T-helper 9 cell (primary cell): ENCODE results near the gene AHCY.
"Not testable (repeated sequence)": the region's sequence is repeated elsewhere in the genome, so short reads cannot be mapped to it uniquely, and the experiment has no call there.

Experiments
- DNase-seq: peaks from one replicate; pipeline ENCODE4 v3.0.0-alpha.2; 2020
- total RNA-seq, 2 donors: gene quantifications; one replicate each; lab custom pipeline; 2026; lab: John Stamatoyannopoulos, UW

Gene AHCY
- total RNA-seq, result 16.9 to 34.3 reads per million in 2 donors

DNA sequence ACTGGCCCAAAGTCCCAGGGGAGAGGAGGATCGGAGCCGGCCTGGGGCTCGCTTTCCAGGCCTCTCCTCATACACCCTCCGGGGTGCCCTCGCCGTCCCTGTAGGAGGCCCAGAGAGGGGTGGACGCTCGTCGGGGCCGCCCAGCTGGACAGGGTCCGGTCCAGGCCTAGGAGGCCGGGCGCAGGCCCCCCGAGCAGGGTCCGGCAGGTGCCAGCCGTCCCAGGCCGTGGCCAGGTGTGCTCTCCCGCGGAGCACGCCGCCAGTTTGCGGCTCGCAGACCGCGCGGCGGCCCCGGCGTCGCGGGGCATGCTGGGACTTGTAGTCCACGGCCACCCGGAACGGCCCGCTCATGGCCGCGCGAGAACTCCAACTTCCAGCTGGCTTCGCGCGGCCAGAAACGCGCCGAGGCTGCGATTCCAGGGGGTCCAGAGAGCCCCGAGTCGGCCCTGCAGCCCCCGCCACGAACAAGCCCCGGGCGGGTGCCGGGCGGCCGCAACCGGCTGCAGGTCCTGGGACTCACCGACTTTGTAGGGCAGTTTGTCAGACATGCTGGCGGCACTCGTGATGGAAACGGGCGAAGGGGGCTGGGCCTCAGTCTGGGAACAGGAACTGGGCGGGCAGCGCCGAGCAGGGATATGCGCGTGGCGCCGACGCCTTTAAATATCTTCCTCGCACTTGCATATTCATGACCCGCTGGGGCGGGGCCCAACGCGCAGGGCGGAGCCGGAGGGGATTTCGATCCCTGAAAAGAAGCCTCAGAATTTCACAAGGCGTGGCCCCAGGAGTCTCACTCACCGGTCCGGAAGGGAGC lies at the start of gene AHCY:
Gene AHCY (minus strand): TSS at position 633 of the 811 bp plus-strand sequence. CDS start 85 bp downstream, at position 548.
- DNase-seq, result peak; percentile 87

DNA sequence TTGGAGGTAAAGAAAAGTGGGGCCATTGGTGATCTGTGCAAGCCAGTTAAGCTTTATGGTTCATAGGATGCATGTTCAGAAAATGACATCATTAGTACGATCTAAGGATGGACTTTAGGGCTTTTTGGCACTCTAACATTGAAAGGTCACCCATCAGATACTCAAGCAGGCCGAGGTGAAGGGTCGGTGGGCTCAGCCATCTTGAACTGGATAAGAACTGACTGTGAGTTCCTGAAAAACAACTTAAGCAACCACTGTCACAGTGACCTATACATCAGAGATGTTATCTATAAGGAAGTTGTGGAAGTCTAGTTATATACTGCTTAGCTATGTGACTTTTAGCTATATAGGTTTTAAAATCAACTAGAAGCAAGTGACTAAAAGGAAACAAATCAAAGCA lies 46.9 kb upstream of the AHCY start:
- no peak for DNase-seq

DNA sequence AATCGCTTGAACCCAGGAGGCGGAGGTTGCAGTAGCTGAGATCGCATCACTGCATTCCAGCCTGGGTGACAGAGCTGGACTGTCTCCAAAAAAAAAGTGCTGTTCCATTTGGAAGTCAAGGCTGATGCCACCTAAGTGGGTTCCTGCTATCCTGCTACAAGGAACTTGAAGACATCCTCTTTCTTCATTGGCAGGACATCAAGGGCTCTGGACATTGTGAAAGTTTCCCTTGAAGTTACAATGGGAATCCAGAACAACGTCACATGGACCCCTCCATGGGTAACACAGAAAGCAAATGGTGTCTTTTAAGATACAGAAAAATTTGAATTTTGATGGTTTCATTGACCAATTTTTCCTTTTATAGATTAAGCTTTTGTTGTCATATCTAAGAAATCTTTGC lies 44.4 kb upstream of the AHCY start:
- no peak for DNase-seq

DNA sequence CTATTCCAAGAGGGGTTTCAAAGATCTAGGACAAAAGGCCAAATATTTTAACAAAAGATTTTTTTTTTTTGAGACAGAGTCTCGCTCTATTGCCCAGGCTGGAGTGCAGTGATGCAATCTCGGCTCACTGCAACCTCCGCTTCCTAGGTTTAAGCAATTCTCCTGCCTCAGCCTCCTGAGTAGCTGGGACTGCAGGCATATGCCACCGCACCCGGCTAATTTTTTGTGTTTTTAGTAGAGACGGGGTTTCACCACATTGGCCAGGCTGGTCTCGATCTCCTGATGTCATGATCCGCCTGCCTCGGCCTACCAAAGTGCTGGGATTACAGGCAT lies 43.3 kb upstream of the AHCY start:
- DNase-seq, result not testable (repeated sequence)

DNA sequence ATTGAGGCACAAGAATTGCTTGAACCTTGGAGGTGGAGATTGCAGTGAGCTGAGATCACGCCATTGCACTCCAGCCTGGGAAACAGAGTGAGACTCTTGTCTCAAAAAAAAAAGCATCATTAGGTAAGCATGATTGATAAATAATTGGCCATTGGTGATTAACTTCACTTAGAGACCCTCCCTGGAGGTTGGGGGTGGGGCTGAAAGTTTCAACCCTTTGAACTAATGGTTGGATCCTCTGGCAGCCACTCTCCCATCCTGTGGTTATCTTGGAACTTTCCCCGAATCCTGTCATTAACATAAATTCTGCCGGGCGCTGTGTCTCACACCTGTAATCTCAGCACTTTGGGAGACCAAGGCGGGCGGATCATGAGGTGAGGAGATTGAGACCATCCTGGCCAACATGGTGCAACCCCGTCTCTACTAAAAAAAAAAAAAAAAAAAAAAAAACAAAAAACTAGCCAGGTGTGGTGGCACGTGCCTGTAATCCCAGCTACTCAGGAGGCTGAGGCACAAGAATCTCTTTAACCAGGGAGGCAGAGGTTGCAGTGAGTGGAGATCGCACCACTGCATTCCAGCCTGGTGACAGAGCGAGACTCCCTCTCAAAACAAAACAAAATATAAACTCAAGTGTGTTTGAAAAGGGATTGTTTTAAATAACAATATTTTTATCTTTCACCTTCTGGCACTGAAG lies 42.8 kb upstream of the AHCY start:
- DNase-seq, result not testable (repeated sequence)

DNA sequence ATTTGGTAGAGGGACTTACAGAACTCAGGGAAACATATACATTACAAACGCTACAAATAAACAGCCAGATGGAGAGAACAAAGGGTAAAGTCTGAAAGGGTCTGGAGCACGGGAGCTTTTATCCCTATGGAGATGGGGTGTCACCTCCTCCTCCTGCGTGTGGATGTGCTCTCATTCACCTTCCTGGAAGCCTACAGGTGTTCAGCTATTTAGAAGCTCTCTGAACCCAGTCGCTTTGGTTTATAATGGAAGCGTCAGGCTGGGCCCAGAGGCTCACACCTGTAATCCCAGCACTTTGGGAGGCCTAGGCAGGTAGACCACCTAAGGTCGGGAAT lies 42.2 kb upstream of the AHCY start:
- DNase-seq, result no peak

DNA sequence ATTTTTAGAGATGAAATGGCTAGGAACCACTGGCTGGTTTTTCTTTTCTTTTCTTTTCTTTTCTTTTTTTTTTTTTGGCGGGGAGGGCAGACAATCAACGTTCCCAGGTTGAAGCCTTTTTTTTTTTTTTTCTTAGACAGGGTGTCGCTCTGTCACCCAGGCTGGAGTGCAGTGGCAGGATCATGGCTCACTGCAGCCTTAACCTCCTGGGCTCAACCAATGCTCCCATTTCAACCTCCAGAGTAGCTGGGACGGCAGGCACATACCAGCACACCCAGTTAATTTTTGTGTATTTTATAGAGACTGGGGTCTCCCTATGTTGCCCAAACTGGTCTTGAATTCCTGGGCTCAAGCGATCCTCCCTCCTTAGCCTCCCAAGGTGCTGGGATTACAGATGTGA lies 41.1 kb upstream of the AHCY start:
- no peak for DNase-seq

DNA sequence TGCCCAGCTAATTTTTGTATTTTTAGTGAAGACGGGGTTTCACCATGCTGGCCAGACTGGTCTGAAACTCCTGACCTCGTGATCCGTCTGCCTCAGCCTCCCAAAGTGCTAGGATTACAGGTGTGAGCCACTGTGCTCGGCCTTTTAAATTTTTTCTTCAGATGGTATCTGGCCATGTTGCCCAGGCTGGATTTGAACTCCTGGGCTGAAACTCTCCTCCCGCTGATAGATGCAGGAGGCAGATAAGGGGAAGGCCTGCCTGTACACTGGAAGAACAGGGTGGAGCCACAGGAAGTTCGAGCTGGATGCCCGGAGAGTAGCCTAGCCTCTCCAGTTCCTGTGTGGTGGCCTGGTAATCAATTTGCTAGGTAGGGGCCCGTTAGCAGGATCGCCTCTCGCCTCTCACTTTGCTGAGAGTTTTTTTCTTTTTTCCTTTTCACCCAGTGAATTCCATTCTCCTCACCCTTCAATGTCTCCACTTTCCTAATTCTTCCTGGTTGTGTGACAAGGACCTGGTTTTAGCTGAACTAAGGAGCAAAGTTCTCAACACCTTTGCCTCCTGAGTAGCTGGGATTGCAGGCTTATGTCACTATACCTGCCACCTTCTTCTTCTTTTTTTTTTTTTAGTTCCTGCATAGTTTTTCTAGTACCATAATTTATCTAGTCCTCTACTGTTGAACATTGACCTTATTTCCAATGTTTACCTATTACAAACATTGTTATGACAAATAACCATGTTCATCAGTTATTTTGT lies 40.5 kb upstream of the AHCY start:
- DNase-seq, result no peak

DNA sequence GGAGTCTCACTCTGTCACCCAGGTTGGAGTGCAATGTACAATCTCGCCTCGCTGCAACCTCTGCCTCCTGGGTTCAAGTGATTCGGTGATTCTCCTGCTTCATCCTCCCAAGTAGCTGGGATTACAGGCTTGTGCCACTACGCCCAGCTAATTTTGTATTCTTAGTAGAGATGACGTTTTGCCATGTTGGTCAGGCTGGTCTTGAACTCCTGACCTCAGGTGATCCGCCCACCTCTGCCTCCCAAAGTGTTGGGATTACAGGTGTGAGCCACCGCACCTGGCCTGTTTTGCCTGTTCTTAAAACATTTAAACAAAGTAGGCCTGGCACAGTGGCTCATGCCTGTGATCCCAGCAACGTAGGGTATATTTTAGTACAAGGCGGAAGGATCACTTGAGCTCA lies 38.0 kb upstream of the AHCY start:
- not testable (repeated sequence) for DNase-seq

DNA sequence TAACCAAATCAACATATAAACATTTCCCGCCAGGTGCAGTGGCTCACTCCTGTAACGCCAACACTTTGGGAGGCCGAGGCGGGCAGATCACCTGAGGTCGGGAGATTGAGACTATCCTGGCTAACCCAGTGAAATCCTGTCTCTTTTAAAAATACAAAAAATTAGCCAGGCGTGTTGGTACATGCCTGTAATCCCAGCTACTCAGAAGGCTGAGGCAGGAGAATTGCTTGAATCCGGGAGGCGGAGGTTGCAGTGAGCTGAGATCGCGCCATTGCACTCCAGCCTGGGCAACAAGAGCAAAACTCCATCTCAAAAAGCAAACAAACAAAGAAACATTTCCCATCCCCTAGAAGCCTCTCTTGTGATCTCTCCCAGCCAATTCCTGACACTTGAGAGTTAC lies 37.6 kb upstream of the AHCY start:
- DNase-seq, result not testable (repeated sequence)

DNA sequence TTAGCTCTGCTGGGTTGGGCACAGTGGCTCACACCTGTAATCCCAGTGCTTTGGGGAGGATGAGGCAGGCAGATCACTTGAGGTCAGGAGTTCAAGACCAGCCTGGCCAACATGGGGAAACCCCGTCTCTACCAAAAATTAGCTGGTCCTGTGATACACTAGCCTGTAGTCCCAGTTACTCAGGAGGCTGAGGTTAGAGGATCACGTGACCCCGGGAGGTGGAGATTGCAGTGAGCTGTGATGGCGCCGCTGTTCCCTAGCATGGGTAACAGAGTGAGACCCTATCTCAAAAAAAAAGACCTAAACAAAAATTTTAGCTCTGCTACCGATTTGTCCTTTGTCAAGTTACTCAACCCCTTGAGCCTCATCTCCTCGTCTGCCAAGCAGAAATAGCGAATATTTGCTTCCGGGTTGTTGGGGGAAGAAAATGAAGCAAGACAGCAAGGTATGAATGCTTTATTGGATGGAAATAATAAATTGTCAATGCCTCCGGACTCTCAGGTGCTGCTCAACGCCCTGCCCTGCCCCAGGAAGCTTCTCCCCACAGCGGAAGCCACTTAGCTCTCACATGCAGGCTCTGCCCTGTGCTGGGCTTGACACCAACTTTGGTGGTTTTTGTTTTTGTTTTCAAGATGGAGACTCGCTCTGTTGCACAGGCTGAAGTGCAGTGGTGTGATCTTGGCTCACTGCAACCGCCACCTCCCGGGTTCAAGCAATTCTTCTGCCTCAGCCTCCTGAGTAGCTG lies 35.0 kb upstream of the AHCY start:
- DNase-seq, result no peak

DNA sequence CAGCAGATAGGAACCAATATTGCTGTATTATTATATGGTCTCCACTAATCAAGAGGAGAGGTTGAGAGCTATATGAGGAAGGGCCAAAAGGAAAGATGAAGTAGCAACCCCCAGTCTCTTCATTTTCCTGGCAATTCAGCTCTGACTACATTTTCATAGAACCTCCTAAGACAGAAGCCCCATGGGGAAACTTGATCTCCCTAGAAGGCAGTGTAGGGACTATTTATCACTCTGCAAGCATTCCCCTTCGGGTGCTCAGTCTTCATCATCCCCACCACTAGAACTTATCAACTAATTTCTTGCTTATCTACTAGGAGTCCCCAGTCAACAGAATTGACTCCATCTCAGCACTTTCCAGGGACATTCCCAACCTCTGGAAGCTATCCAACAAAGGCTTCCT lies 34.4 kb upstream of the AHCY start:
- no peak for DNase-seq

DNA sequence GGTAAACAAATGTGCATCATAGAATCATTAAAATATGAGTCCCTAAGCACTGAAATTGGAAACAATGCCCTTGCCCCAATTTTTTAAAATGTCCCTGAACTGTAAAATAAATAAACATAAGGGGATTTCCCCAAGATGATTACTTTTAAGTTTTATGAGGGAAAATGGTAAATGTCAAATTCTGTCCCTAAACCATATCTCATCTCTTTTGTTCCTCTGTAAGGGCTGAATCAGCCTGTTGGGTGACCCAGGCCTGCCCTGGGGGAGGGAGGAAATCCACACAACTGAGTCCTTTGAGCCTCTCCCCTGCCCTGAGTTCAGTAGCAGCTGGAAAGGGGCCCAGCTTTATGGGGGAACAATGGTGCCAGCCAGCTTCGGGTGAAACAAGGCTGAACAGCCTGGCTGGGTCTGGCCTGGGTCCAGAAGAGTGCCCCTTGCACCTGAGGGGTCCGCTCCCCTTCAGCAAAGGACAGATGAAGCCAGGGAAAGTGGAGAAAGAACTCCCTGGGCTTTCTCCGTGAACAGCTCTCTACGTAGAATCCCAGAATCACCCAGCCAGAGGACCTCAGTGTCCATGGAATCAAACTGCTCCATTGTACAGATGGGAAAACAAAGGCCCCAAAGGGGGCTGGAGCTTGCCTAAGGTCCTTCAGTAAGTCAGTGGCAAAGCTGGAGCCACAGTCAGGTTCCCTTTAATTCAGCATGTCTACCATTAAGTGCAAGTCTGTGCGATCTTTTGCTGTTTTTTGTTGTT lies 31.7 kb upstream of the AHCY start:
- no peak for DNase-seq

DNA sequence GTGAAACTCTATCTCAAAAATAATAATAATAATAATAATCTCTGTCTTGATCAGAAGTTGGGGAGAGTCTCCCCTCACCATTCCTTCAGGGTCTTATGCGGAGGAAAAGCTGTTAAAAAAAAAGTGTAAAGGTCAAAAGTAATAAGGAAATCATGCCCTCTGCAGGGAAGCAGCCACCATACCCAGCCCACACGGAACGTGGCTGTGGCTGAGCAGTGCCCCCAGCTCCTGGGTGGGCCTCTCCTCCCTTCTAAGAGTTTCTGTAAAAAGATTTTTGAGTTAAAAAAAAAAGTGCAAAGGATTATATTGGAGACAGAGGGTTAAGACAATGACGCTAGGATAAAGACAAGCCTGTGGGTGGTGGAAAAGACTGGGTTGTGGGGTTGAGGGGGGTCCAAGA lies 30.6 kb upstream of the AHCY start:
- no peak for DNase-seq

DNA sequence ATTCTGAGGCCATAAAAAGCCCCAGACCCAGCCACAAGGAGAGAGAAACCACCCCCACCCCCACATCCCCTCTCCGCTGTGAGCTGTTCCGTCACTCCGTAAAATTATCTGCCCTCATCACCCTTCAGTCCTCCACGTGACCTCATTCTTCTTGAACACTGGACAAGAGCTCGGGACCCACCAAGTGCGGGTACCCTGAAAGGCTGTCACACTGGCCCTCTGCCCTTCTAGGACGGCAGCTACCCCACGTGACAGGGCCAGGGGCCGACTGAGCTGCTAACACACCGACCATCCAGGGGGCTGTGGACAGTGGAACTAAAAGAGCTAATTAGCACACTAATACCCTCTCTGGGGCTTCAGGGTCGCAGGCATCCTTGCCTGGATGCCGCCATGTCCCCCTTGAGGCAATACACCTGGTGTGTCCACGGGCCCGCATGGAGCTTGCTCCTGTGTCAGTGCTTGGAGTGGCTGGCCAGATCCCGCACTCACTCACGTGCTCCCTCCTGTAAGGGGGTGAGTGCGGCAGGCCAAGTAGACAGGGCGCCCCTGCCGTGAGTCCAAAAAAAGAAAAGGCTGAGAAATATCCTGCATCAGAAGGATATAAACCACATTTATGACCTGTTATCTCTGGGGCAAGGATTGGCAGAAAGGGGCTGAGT lies 29.2 kb upstream of the AHCY start:
- DNase-seq, result no peak

DNA sequence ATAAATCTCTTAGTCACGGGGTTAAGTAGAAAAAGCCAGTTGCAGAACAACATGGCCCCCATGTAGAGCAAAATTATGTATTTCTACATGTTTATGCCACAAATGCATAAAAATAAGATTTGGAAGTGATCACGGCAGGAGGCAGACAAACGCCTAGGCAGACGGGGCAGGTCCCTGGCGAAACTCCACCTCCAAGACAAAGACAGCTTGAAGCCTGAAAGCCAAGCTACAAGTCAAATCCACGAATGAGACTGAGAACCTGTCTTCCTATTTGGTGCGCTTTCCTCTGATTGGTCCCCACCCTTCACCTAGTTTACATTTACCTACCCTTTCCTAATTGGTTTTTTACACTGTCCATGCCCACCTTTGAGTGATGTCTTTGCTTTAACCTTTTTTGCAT lies 28.7 kb upstream of the AHCY start:
- no peak for DNase-seq

DNA sequence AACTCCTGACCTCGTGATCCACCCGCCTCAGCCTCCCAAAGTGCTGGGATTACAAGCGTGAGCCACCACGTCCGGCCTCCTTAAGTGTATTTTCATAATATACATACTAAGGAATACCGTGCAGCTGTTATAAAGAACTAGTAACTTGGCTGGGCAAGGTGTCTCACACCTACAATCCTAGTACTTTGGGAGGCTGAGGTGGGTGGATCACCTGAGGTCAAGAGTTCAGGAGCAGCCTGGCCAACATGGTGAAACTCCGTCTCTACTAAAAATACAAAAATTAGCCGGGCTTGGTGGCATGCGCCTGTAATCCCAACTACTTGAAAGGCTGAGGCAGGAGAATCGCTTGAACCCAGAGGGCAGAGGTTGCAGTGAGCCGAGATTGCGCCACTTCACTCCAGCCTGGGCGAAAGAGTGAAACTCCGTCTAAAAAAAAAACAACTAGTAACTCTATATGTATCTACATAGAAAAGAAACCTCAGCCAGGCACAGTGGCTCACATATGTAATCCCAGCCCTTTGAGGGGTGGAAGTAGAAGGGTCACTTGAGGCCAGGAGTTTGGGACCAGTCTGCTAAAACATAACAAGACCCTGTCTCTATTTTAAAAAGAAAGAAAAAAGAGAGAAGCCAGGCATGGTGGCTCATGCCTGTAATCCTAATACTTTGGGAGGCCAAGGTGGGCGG lies 27.8 kb upstream of the AHCY start:
- not testable (repeated sequence) for DNase-seq

DNA sequence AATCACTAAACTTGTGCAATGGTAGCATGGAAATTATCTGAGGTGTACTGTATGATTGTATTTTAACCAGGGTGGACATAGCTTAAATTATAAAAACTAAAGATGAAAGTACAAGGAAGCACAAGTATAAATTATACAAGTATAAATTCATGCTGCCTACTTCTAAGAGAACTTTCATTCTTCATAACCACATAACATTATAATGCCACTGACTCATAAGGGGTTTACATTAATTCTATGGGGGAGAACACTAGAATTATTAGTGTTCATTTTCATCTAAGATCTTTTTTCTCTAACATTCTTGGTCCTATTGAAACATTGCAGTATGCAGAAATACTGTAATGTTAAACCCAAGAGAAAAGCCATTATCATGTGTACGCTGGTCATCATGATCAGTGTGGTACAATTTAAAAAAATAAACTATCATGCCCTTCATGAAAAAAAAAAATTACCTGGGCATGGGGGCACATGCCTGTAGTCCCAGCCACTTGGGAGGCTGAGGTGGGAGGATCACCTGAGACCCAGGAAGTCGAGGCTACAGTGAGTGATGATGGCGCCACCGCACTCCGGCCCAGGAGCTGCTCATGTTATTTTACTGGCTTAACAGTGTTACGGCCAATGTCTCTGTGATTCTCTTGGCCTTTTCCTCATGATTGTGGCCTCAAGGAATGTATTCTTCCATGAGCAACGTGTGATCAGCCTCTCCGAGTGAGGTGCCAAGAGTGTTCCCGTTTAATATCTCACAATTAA lies 25.9 kb upstream of the AHCY start:
- no peak for DNase-seq

DNA sequence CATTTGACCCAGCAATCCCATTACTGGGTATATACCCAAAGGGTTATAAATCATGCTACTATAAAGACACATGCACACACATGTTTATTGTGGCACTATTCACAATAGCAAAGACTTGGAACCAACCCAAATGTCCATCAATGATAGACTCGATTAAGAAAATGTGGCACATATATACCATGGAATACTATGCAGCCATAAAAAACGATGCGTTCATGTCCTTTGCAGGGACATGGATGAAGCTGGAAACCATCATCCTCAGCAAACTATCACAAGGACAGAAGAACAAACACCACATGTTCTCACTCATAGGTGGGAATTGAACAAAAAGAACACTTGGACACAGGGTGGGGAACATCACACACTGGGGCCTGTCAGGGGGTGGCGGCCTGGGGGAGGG lies 25.1 kb upstream of the AHCY start:
- not testable (repeated sequence) for DNase-seq

DNA sequence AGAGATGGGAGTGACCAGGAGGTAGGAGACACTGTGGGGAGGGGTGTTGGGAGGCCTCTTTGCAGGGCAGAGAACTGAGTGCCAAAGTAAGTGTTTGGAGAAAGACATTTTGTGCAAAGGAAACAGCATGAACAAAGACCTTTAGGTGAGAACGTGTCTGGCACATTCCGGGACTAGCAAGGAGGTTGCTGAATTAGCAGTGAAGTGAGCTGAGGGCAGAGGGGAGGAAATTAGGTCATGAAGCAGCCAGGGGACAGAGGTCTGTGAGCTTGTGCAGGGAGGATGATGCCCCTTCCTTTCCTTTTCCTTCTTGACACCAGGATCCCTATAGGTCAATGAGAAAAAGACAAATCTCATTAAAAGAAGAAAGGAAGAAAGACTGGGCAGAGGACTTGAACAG lies 21.4 kb upstream of the AHCY start:
- DNase-seq, result no peak
